ENCODE data around the gene NOL4L.
A peak's percentile ranks its signal among the peaks of the same experiment; 100 is the strongest.

Gene NOL4L

GRCh38 chr20:32585011-32585585, at the start of gene NOL4L:
TSS of gene NOL4L (minus strand) at chr20:32585333. CDS start at chr20:32584890, 443 bp downstream.
- peak; percentile 63 for DNase-seq
- Mint-ChIP-seq H3K27ac (peak within 1 kb of the TSS; percentile 85), H3K4me1 (ENCODE audit: low read depth) (peaks cover 34% of the 10 kb centered on the region), H3K9me3 (no peaks in the 10 kb centered on the region), H3K4me3 (peak within 1 kb of the TSS; percentile 80), H3K36me3 (ENCODE audit: low read depth) (no peaks in the 10 kb centered on the region), H3K27me3 (peaks cover 9% of the 10 kb centered on the region)

GRCh38 chr20:32634041-32634805, 49.1 kb upstream of the NOL4L start:
- Mint-ChIP-seq H3K9me3 (no peaks in the 10 kb centered on the region), H3K4me3 (no peak overlapping the region), H3K36me3 (ENCODE audit: low read depth) (no peaks in the 10 kb centered on the region), H3K27ac (no peak overlapping the region), H3K4me1 (ENCODE audit: low read depth) (no peaks in the 10 kb centered on the region), H3K27me3 (no peaks in the 10 kb centered on the region)
- no peak for DNase-seq

GRCh38 chr20:32632461-32633354, 47.6 kb upstream of the NOL4L start:
- no peak overlapping the region for H3K4me3 Mint-ChIP-seq
- no peaks in the 10 kb centered on the region for H3K36me3 Mint-ChIP-seq (ENCODE audit: low read depth)
- no peaks in the 10 kb centered on the region for H3K9me3 Mint-ChIP-seq
- peaks cover 7% of the 10 kb centered on the region for H3K4me1 Mint-ChIP-seq (ENCODE audit: low read depth)
- no peak overlapping the region for H3K27ac Mint-ChIP-seq
- DNase-seq = no peak
- no peaks in the 10 kb centered on the region for H3K27me3 Mint-ChIP-seq

GRCh38 chr20:32631933-32632460, 46.9 kb upstream of the NOL4L start:
- DNase-seq = no peak
- H3K27me3 Mint-ChIP-seq = no peaks in the 10 kb centered on the region
- H3K27ac Mint-ChIP-seq = no peak overlapping the region
- H3K4me3 Mint-ChIP-seq = no peak overlapping the region
- no peaks in the 10 kb centered on the region for H3K9me3 Mint-ChIP-seq
- peaks cover 12% of the 10 kb centered on the region for H3K4me1 Mint-ChIP-seq (ENCODE audit: low read depth)
- H3K36me3 Mint-ChIP-seq (ENCODE audit: low read depth) = no peaks in the 10 kb centered on the region

- Mint-ChIP-seq H3K4me3 (no peak overlapping the region), H3K27me3 (no peaks in the 10 kb centered on the region), H3K27ac (no peak overlapping the region), H3K36me3 (ENCODE audit: low read depth) (no peaks in the 10 kb centered on the region), H3K9me3 (no peaks in the 10 kb centered on the region), H3K4me1 (ENCODE audit: low read depth) (peaks cover 12% of the 10 kb centered on the region)
- DNase-seq = no peak
Measured at GRCh38 chr20:32629813-32630212, 44.7 kb upstream of the NOL4L start.

- Mint-ChIP-seq H3K4me1 (ENCODE audit: low read depth) (peaks cover 12% of the 10 kb centered on the region), H3K4me3 (no peak overlapping the region), H3K9me3 (no peaks in the 10 kb centered on the region), H3K36me3 (ENCODE audit: low read depth) (no peaks in the 10 kb centered on the region), H3K27ac (no peak overlapping the region), H3K27me3 (no peaks in the 10 kb centered on the region)
- DNase-seq = no peak
Measured at GRCh38 chr20:32628960-32629530, 43.9 kb upstream of the NOL4L start.

- Mint-ChIP-seq H3K27ac (no peak overlapping the region), H3K4me1 (ENCODE audit: low read depth) (peaks cover 12% of the 10 kb centered on the region), H3K4me3 (peak overlapping the region; percentile 25), H3K9me3 (no peaks in the 10 kb centered on the region), H3K27me3 (no peaks in the 10 kb centered on the region), H3K36me3 (ENCODE audit: low read depth) (no peaks in the 10 kb centered on the region)
- DNase-seq = no peak
Measured at GRCh38 chr20:32626859-32627636, 41.9 kb upstream of the NOL4L start.

- Mint-ChIP-seq H3K36me3 (ENCODE audit: low read depth) (no peaks in the 10 kb centered on the region), H3K9me3 (no peaks in the 10 kb centered on the region), H3K27ac (no peak overlapping the region), H3K4me3 (no peak overlapping the region), H3K27me3 (no peaks in the 10 kb centered on the region), H3K4me1 (ENCODE audit: low read depth) (peaks cover 12% of the 10 kb centered on the region)
- DNase-seq = no peak
Measured at GRCh38 chr20:32626407-32626806, 41.3 kb upstream of the NOL4L start.

- Mint-ChIP-seq H3K4me1 (ENCODE audit: low read depth) (peaks cover 12% of the 10 kb centered on the region), H3K4me3 (no peak overlapping the region), H3K9me3 (no peaks in the 10 kb centered on the region), H3K36me3 (ENCODE audit: low read depth) (no peaks in the 10 kb centered on the region), H3K27ac (no peak overlapping the region), H3K27me3 (no peaks in the 10 kb centered on the region)
- DNase-seq = no peak
Measured at GRCh38 chr20:32625996-32626395, 40.9 kb upstream of the NOL4L start.

GRCh38 chr20:32624687-32625345, 39.7 kb upstream of the NOL4L start:
- DNase-seq = no peak
- Mint-ChIP-seq H3K4me1 (ENCODE audit: low read depth) (peaks cover 12% of the 10 kb centered on the region), H3K27ac (no peak overlapping the region), H3K27me3 (no peaks in the 10 kb centered on the region), H3K36me3 (ENCODE audit: low read depth) (no peaks in the 10 kb centered on the region), H3K9me3 (no peaks in the 10 kb centered on the region), H3K4me3 (no peak overlapping the region)

- Mint-ChIP-seq H3K4me1 (ENCODE audit: low read depth) (peaks cover 10% of the 10 kb centered on the region), H3K4me3 (no peak overlapping the region), H3K9me3 (no peaks in the 10 kb centered on the region), H3K27me3 (no peaks in the 10 kb centered on the region), H3K36me3 (ENCODE audit: low read depth) (no peaks in the 10 kb centered on the region), H3K27ac (no peak overlapping the region)
- no peak for DNase-seq
Measured at GRCh38 chr20:32623667-32624157, 38.6 kb upstream of the NOL4L start.

GRCh38 chr20:32622585-32623468, 37.7 kb upstream of the NOL4L start:
- Mint-ChIP-seq H3K27ac (no peak overlapping the region), H3K4me3 (no peak overlapping the region), H3K9me3 (no peaks in the 10 kb centered on the region), H3K27me3 (no peaks in the 10 kb centered on the region), H3K36me3 (ENCODE audit: low read depth) (no peaks in the 10 kb centered on the region), H3K4me1 (ENCODE audit: low read depth) (peaks cover 5% of the 10 kb centered on the region)
- DNase-seq = no peak

Data from activated T-cell treated with anti-CD3 and anti-CD28 coated beads, Interleukin-2, amount 50 U/mL, for 24 hours (primary cell).